HepG2 (cell line): Measurements from ENCODE around the gene STC2. TPM values are rescaled to one million over a fixed set of nuclear protein-coding genes. Genes with fewer than 3 reads are reported as not detected.
A peak's percentile ranks its signal among the peaks of the same experiment; 100 is the strongest.

Experiments used
- BRD4 ChIP-seq: sonication (generic); formaldehyde crosslinking; IDR thresholded peaks from 2 replicates; pipeline ENCODE4 v1.4.0; 2020; ENCODE audit warnings: missing genetic modification reagents
- CREB1 ChIP-seq, 2 experiments: fragments of 450-650 bp in 1 of 2; IDR thresholded peaks; 2 replicates each; pipeline ENCODE4 v1.6.1; 2016 to 2017; ENCODE audit warnings: control low read depth in 1 of 2, mild to moderate bottlenecking in 1 of 2, missing compliant biosample characterization in 1 of 2, missing genetic modification characterization in 1 of 2
- JARID2 ChIP-seq: sonication (generic); formaldehyde crosslinking; IDR thresholded peaks from 2 replicates; pipeline ENCODE4 v1.8.1; 2023; ENCODE audit warnings: missing genetic modification reagents, inconsistent platforms; ENCODE audit not compliant: insufficient replicate concordance
- MAFK ChIP-seq, 2 experiments: IDR thresholded peaks in 1 of 2; conservative IDR thresholded peaks in 1 of 2; 2 replicates each; pipeline ENCODE4 v1.6.1; 2011; ENCODE audit warnings: improper control_type of control experiment in 2 of 2, low read length in 2 of 2
- MTF1 ChIP-seq: sonication (generic); formaldehyde crosslinking; IDR thresholded peaks from 2 replicates; pipeline ENCODE4 v1.5.0; 2020; ENCODE audit warnings: missing genetic modification reagents
- MYNN ChIP-seq: sonication (generic); formaldehyde crosslinking; IDR thresholded peaks from 2 replicates; pipeline ENCODE4 v1.4.0; 2020; ENCODE audit warnings: mild to moderate bottlenecking, low read depth, missing genetic modification reagents
- NR3C1 ChIP-seq: sonication (generic); formaldehyde crosslinking; IDR thresholded peaks from 2 replicates; pipeline ENCODE4 v1.4.0; 2020; ENCODE audit warnings: missing genetic modification reagents
- PAXIP1 ChIP-seq: sonication (generic); formaldehyde crosslinking; conservative IDR thresholded peaks from 2 replicates; pipeline ENCODE4 v1.4.0; 2020; ENCODE audit warnings: mild to moderate bottlenecking, missing genetic modification reagents, moderate library complexity
- POLR2G ChIP-seq: fragments of 200-400 bp; formaldehyde crosslinking; IDR thresholded peaks from 2 replicates; pipeline ENCODE4 v1.6.1; 2018; ENCODE audit warnings: mild to moderate bottlenecking, low read depth, low read length, moderate library complexity
- SALL1 ChIP-seq: sonication (generic); formaldehyde crosslinking; IDR thresholded peaks from 2 replicates; pipeline ENCODE4 v1.8.0; 2022; ENCODE audit warnings: mild to moderate bottlenecking, missing genetic modification reagents
- SMARCE1 ChIP-seq: fragments of 450-650 bp; IDR thresholded peaks from 2 replicates; pipeline ENCODE4 v1.6.1; 2017; ENCODE audit warnings: borderline replicate concordance
- TFE3 ChIP-seq: IDR thresholded peaks from 2 replicates; pipeline ENCODE4 v1.6.1; 2016
- ZBTB21 ChIP-seq: sonication (generic); formaldehyde crosslinking; IDR thresholded peaks from 2 replicates; pipeline ENCODE4 v1.4.0; 2020; ENCODE audit warnings: missing genetic modification reagents
- ZFP91 ChIP-seq: sonication (generic); formaldehyde crosslinking; IDR thresholded peaks from 2 replicates; pipeline ENCODE4 v1.9.0; 2022; ENCODE audit warnings: missing genetic modification reagents, mild to moderate bottlenecking, borderline replicate concordance
- ZNF225 ChIP-seq: sonication (generic); formaldehyde crosslinking; IDR thresholded peaks from 2 replicates; pipeline ENCODE4 v1.4.0; 2020; ENCODE audit warnings: mild to moderate bottlenecking, missing genetic modification reagents
- ZNF234 ChIP-seq: sonication (generic); formaldehyde crosslinking; conservative IDR thresholded peaks from 2 replicates; pipeline ENCODE4 v1.5.1; 2020; ENCODE audit warnings: mild to moderate bottlenecking, missing genetic modification reagents
- ZNF274 ChIP-seq: sonication (generic); formaldehyde crosslinking; IDR thresholded peaks from 2 replicates; pipeline ENCODE4 v1.5.1; 2020; ENCODE audit warnings: mild to moderate bottlenecking, missing genetic modification reagents
- ZNF564 ChIP-seq: sonication (generic); formaldehyde crosslinking; IDR thresholded peaks from 2 replicates; pipeline ENCODE4 v1.8.1; 2023; ENCODE audit warnings: mild to moderate bottlenecking, missing genetic modification reagents
- ZNF569 ChIP-seq: sonication (generic); formaldehyde crosslinking; IDR thresholded peaks from 2 replicates; pipeline ENCODE4 v1.5.0; 2020; ENCODE audit warnings: mild to moderate bottlenecking, missing genetic modification reagents, moderate library complexity, borderline replicate concordance
- ZNF580 ChIP-seq: IDR thresholded peaks from 2 replicates; pipeline ENCODE4 v1.6.1; 2016; ENCODE audit warnings: low read depth, borderline replicate concordance
- ZNF615 ChIP-seq: sonication (generic); formaldehyde crosslinking; IDR thresholded peaks from 2 replicates; pipeline ENCODE4 v1.5.0; 2020; ENCODE audit warnings: mild to moderate bottlenecking, missing genetic modification reagents, borderline replicate concordance
- ZNF660 ChIP-seq: sonication (generic); formaldehyde crosslinking; IDR thresholded peaks from 2 replicates; pipeline ENCODE4 v1.5.1; 2020; ENCODE audit warnings: mild to moderate bottlenecking, low read depth, missing genetic modification reagents, borderline replicate concordance
- ZNF773 ChIP-seq: sonication (generic); formaldehyde crosslinking; IDR thresholded peaks from 2 replicates; pipeline ENCODE4 v1.4.0; 2020; ENCODE audit warnings: missing genetic modification reagents, borderline replicate concordance
- polyA plus RNA-seq, 8 experiments: library from polyadenylated mRNA; depleted of rRNA in 3 of 8; stranded (reverse) in 7 of 8; unstranded in 1 of 8; fragments of >200 nt; fragmentation: Illumina TruSeq in 4 of 8; extraction: Trizol in 4 of 8; gene quantifications; 2 replicates each; pipeline versions ENCODE4 v1.2.1 to v1.2.3, GENCODE V29; 2011 to 2016; ENCODE audit warnings: low read depth in 4 of 8, missing spikeins in 1 of 8, mixed read lengths in 1 of 8; ENCODE audit not compliant: insufficient read depth in 1 of 8
- total RNA-seq, 5 experiments: library from RNA; depleted of rRNA; stranded (reverse); fragments of >200 nt; fragmentation: Illumina TruSeq; extraction: Trizol; gene quantifications; 2 replicates each; pipeline ENCODE4 v1.2.3, GENCODE V29; 2016; ENCODE audit warnings: low read depth in 1 of 5

The STC2 gene
- total and polyA plus RNA-seq, 2 of the 13 experiments (the other 11 are each of a cell fraction or from before 2014, with no cell fraction given), result 27.1 to 69.2 TPM

GRCh38 chr5:173293817-173294672, 34.2 kb downstream of the STC2 start (continued):
- TF ChIP-seq JARID2 (CRISPR knock-in tag) (no peak), ZNF660 (CRISPR knock-in tag) (no peak), TFE3 (peak; percentile 20; the same call in 1 of the 2 replicates), ZNF580 (CRISPR knock-in tag) (peak; percentile 82), ZNF569 (CRISPR knock-in tag) (no peak), ZNF773 (CRISPR knock-in tag) (no peak), ZNF564 (no peak), MTF1 (no peak), BRD4 (no peak), ZNF615 (CRISPR knock-in tag) (no peak), ZNF234 (CRISPR knock-in tag) (no peak), ZNF225 (CRISPR knock-in tag) (no peak), SALL1 (CRISPR knock-in tag) (peak; percentile 51), MAFK (conservative IDR thresholded peaks at IDR 0.05 in 1 of 2, IDR thresholded peaks at IDR 0.05 in 1 of 2; ENCODE audit: low read length in 2 of 2) (no peak), MYNN (CRISPR knock-in tag) (no peak), NR3C1 (CRISPR knock-in tag) (no peak), SMARCE1 (no peak), PAXIP1 (CRISPR knock-in tag) (no peak; the same call in 1 of the 2 replicates), ZNF274 (CRISPR knock-in tag) (peak; percentile 62; the same call in 1 of the 2 replicates), ZBTB21 (CRISPR knock-in tag) (no peak), CREB1 (IDR thresholded peaks at IDR 0.05) (no peak), CREB1 (CRISPR knock-in tag; IDR thresholded peaks at IDR 0.05) (no peak), ZFP91 (CRISPR knock-in tag) (peak; percentile 40; the same call in 1 of the 2 replicates), POLR2G (no peak)
